ENCODE data around the gene SLC31A2.

DNA sequence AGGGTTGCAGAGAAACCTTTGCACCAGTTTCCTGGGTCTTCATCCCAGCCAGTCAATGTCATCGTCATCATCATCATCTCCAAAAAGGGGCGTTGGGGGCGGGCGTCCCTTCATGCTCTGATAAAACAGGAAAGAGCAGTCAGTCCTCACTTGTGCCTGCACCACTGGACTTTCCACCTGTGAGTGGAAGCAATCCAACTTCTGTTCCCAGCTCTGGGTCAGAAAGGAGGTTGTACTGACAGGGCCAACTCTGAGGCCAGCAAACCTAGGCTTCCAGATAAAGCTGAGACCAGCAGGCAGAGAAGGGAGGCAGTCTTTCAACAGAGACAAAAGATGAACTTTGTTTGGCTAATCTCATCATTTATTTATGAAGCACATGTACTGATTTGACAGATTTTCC, 15.2 kb downstream of the SLC31A2 start:
- TF ChIP-seq EZH2 (IDR thresholded peaks at IDR 0.05; ENCODE audit: low read depth, unreplicated experiment): no peak
- TF ChIP-seq, protein P1, sequence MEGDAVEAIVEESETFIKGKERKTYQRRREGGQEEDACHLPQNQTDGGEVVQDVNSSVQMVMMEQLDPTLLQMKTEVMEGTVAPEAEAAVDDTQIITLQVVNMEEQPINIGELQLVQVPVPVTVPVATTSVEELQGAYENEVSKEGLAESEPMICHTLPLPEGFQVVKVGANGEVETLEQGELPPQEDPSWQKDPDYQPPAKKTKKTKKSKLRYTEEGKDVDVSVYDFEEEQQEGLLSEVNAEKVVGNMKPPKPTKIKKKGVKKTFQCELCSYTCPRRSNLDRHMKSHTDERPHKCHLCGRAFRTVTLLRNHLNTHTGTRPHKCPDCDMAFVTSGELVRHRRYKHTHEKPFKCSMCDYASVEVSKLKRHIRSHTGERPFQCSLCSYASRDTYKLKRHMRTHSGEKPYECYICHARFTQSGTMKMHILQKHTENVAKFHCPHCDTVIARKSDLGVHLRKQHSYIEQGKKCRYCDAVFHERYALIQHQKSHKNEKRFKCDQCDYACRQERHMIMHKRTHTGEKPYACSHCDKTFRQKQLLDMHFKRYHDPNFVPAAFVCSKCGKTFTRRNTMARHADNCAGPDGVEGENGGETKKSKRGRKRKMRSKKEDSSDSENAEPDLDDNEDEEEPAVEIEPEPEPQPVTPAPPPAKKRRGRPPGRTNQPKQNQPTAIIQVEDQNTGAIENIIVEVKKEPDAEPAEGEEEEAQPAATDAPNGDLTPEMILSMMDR (conservative IDR thresholded peaks at IDR 0.05; ENCODE audit: low read depth in 2 of 2): no peak
- TF ChIP-seq, protein P2, sequence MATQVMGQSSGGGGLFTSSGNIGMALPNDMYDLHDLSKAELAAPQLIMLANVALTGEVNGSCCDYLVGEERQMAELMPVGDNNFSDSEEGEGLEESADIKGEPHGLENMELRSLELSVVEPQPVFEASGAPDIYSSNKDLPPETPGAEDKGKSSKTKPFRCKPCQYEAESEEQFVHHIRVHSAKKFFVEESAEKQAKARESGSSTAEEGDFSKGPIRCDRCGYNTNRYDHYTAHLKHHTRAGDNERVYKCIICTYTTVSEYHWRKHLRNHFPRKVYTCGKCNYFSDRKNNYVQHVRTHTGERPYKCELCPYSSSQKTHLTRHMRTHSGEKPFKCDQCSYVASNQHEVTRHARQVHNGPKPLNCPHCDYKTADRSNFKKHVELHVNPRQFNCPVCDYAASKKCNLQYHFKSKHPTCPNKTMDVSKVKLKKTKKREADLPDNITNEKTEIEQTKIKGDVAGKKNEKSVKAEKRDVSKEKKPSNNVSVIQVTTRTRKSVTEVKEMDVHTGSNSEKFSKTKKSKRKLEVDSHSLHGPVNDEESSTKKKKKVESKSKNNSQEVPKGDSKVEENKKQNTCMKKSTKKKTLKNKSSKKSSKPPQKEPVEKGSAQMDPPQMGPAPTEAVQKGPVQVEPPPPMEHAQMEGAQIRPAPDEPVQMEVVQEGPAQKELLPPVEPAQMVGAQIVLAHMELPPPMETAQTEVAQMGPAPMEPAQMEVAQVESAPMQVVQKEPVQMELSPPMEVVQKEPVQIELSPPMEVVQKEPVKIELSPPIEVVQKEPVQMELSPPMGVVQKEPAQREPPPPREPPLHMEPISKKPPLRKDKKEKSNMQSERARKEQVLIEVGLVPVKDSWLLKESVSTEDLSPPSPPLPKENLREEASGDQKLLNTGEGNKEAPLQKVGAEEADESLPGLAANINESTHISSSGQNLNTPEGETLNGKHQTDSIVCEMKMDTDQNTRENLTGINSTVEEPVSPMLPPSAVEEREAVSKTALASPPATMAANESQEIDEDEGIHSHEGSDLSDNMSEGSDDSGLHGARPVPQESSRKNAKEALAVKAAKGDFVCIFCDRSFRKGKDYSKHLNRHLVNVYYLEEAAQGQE (IDR thresholded peaks at IDR 0.05; ENCODE audit: unreplicated experiment): no peak
- TF ChIP-seq EZH2phosphoT487 (IDR thresholded peaks at IDR 0.05; ENCODE audit: unreplicated experiment): no peak
- TF ChIP-seq ZNF331 (CRISPR knock-in tag; IDR thresholded peaks at IDR 0.05; ENCODE audit: low read depth): no peak
- TF ChIP-seq POLR2AphosphoS5 (IDR thresholded peaks at IDR 0.05; ENCODE audit: low read depth): no peak
- TF ChIP-seq, protein P3, sequence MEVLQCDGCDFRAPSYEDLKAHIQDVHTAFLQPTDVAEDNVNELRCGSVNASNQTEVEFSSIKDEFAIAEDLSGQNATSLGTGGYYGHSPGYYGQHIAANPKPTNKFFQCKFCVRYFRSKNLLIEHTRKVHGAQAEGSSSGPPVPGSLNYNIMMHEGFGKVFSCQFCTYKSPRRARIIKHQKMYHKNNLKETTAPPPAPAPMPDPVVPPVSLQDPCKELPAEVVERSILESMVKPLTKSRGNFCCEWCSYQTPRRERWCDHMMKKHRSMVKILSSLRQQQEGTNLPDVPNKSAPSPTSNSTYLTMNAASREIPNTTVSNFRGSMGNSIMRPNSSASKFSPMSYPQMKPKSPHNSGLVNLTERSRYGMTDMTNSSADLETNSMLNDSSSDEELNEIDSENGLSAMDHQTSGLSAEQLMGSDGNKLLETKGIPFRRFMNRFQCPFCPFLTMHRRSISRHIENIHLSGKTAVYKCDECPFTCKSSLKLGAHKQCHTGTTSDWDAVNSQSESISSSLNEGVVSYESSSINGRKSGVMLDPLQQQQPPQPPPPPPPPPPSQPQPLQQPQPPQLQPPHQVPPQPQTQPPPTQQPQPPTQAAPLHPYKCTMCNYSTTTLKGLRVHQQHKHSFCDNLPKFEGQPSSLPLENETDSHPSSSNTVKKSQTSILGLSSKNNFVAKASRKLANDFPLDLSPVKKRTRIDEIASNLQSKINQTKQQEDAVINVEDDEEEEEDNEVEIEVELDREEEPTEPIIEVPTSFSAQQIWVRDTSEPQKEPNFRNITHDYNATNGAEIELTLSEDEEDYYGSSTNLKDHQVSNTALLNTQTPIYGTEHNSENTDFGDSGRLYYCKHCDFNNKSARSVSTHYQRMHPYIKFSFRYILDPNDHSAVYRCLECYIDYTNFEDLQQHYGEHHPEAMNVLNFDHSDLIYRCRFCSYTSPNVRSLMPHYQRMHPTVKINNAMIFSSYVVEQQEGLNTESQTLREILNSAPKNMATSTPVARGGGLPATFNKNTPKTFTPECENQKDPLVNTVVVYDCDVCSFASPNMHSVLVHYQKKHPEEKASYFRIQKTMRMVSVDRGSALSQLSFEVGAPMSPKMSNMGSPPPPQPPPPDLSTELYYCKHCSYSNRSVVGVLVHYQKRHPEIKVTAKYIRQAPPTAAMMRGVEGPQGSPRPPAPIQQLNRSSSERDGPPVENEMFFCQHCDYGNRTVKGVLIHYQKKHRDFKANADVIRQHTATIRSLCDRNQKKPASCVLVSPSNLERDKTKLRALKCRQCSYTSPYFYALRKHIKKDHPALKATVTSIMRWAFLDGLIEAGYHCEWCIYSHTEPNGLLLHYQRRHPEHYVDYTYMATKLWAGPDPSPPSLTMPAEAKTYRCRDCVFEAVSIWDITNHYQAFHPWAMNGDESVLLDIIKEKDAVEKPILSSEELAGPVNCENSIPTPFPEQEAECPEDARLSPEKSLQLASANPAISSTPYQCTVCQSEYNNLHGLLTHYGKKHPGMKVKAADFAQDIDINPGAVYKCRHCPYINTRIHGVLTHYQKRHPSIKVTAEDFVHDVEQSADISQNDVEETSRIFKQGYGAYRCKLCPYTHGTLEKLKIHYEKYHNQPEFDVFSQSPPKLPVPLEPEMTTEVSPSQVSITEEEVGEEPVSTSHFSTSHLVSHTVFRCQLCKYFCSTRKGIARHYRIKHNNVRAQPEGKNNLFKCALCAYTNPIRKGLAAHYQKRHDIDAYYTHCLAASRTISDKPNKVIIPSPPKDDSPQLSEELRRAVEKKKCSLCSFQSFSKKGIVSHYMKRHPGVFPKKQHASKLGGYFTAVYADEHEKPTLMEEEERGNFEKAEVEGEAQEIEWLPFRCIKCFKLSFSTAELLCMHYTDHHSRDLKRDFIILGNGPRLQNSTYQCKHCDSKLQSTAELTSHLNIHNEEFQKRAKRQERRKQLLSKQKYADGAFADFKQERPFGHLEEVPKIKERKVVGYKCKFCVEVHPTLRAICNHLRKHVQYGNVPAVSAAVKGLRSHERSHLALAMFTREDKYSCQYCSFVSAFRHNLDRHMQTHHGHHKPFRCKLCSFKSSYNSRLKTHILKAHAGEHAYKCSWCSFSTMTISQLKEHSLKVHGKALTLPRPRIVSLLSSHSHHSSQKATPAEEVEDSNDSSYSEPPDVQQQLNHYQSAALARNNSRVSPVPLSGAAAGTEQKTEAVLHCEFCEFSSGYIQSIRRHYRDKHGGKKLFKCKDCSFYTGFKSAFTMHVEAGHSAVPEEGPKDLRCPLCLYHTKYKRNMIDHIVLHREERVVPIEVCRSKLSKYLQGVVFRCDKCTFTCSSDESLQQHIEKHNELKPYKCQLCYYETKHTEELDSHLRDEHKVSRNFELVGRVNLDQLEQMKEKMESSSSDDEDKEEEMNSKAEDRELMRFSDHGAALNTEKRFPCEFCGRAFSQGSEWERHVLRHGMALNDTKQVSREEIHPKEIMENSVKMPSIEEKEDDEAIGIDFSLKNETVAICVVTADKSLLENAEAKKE (CRISPR knock-in tag; IDR thresholded peaks at IDR 0.05): no peak
- no peak for TF ChIP-seq CREB1 (CRISPR knock-in tag; IDR thresholded peaks at IDR 0.05; ENCODE audit: low read depth)
- TF ChIP-seq, protein P4, sequence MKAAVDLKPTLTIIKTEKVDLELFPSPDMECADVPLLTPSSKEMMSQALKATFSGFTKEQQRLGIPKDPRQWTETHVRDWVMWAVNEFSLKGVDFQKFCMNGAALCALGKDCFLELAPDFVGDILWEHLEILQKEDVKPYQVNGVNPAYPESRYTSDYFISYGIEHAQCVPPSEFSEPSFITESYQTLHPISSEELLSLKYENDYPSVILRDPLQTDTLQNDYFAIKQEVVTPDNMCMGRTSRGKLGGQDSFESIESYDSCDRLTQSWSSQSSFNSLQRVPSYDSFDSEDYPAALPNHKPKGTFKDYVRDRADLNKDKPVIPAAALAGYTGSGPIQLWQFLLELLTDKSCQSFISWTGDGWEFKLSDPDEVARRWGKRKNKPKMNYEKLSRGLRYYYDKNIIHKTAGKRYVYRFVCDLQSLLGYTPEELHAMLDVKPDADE (IDR thresholded peaks at IDR 0.05): no peak
- no peak for TF ChIP-seq STAT1 (IDR thresholded peaks at IDR 0.05; ENCODE audit: unreplicated experiment)
